ENCODE results near the gene LACTB. TPM values are rescaled to one million over a fixed set of nuclear protein-coding genes. Genes with fewer than 3 reads are reported as not detected.

LACTB gene
- polyA plus RNA-seq, 1 donor from 2014 or later = 24.3 TPM

DNA sequence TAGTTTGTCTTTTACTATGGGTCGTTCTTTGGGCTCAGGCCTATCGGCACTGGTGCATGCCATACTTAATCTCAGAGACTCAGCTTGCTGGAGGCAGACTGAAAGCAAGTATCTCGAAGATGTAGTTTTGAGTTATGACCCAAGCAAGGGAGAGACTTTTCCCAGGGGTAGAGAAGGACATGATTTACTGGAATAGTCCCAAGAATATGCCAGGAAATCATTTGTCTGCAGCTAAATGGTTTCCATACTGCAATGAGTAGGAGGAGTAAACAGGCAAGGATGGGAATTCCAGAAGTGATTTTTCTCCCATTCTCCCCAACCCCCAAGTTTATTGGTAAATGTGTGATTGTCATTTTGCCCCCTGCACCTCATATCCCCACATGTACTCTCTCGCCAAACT lies 35.4 kb upstream of the LACTB start:
- H3K9me2 ChIP-seq (ENCODE audit: insufficient read depth, low read length) = no peaks in the 10 kb centered on the region
- H3K4me2 ChIP-seq (ENCODE audit: low read length) = no peak overlapping the region
- no peaks in the 10 kb centered on the region for H3K9me3 ChIP-seq (ENCODE audit: low read length)
- H3K27ac ChIP-seq (ENCODE audit: low read length) = no peak overlapping the region
- TF ChIP-seq POLR2AphosphoS5 (IDR thresholded peaks at IDR 0.05) = no peak
- TF ChIP-seq TAF1 (IDR thresholded peaks at IDR 0.05; ENCODE audit: low read depth) = no peak
- TF ChIP-seq RAD21 (conservative IDR thresholded peaks at IDR 0.05) = no peak
- no peak for TF ChIP-seq MXI1 (conservative IDR thresholded peaks at IDR 0.05; ENCODE audit: poor library complexity, severe bottlenecking)
- TF ChIP-seq REST (IDR thresholded peaks at IDR 0.05; ENCODE audit: borderline replicate concordance) = no peak
- TF ChIP-seq EZH2 (IDR thresholded peaks at IDR 0.05; ENCODE audit: borderline replicate concordance, insufficient read depth, low read length, poor library complexity, severe bottlenecking) = no peak
- no peak overlapping the region for H2AFZ ChIP-seq (ENCODE audit: low read depth, low read length)
- H3K4me3 ChIP-seq (ENCODE audit: low read length) = no peak overlapping the region
- H3K36me3 ChIP-seq (ENCODE audit: insufficient read depth, low read length) = no peaks in the 10 kb centered on the region
- H4K20me1 ChIP-seq (ENCODE audit: insufficient read depth) = no peaks in the 10 kb centered on the region
- H3K9ac ChIP-seq (ENCODE audit: low read length) = no peak overlapping the region
- no peaks in the 10 kb centered on the region for H3F3A ChIP-seq (ENCODE audit: insufficient read depth, low read length, poor library complexity, severe bottlenecking)
- no peaks in the 10 kb centered on the region for H3K79me2 ChIP-seq (replicated peaks; ENCODE audit: insufficient read depth, low read length)
- H3K27me3 ChIP-seq (ENCODE audit: insufficient read depth, low read depth, low read length) = no peaks in the 10 kb centered on the region

- Histone ChIP-seq H3K4me2 (ENCODE audit: low read length) (no peak overlapping the region), H3F3A (ENCODE audit: insufficient read depth, low read length, poor library complexity, severe bottlenecking) (no peaks in the 10 kb centered on the region), H3K27me3 (ENCODE audit: insufficient read depth, low read depth, low read length) (no peaks in the 10 kb centered on the region), H4K20me1 (ENCODE audit: insufficient read depth) (no peaks in the 10 kb centered on the region), H3K9me2 (ENCODE audit: insufficient read depth, low read length) (no peaks in the 10 kb centered on the region), H3K9me3 (ENCODE audit: low read length) (no peaks in the 10 kb centered on the region), H3K36me3 (ENCODE audit: insufficient read depth, low read length) (no peaks in the 10 kb centered on the region), H3K27ac (ENCODE audit: low read length) (no peak overlapping the region), H3K9ac (ENCODE audit: low read length) (no peak overlapping the region), H2AFZ (ENCODE audit: low read depth, low read length) (no peak overlapping the region), H3K4me3 (ENCODE audit: low read length) (no peak overlapping the region), H3K79me2 (replicated peaks; ENCODE audit: insufficient read depth, low read length) (no peaks in the 10 kb centered on the region)
- no peak for TF ChIP-seq EZH2 (IDR thresholded peaks at IDR 0.05; ENCODE audit: borderline replicate concordance, insufficient read depth, low read length, poor library complexity, severe bottlenecking)
- TF ChIP-seq SMC3 (conservative IDR thresholded peaks at IDR 0.05; ENCODE audit: poor library complexity) = no peak
- no peak for TF ChIP-seq RAD21 (conservative IDR thresholded peaks at IDR 0.05)
- TF ChIP-seq MXI1 (conservative IDR thresholded peaks at IDR 0.05; ENCODE audit: poor library complexity, severe bottlenecking) = no peak
- no peak for TF ChIP-seq REST (IDR thresholded peaks at IDR 0.05; ENCODE audit: borderline replicate concordance)
- no peak for TF ChIP-seq POLR2AphosphoS5 (IDR thresholded peaks at IDR 0.05)
- TF ChIP-seq EP300 (conservative IDR thresholded peaks at IDR 0.05; ENCODE audit: poor library complexity, severe bottlenecking) = no peak
- no peak for TF ChIP-seq CTCF (IDR thresholded peaks at IDR 0.05; ENCODE audit: poor library complexity, severe bottlenecking)
- TF ChIP-seq TAF1 (IDR thresholded peaks at IDR 0.05; ENCODE audit: low read depth) = no peak
Measured at GRCh38 chr15:63086947-63087346, 34.7 kb upstream of the LACTB start.
